GM12872 (cell line): Measurements from ENCODE around the gene DIPK1B.

Experiments used
- CTCF ChIP-seq: IDR thresholded peaks from 3 replicates; pipeline ENCODE4 v1.5.1; 2011; ENCODE audit warnings: low read depth, mild to moderate bottlenecking, low read length, moderate library complexity; ENCODE audit not compliant: insufficient read depth

The DIPK1B gene

GRCh38 chr9:136740971-136741882 is 28.9 kb downstream of the DIPK1B start:
- no peak for TF ChIP-seq CTCF

GRCh38 chr9:136741883-136742571 is 29.7 kb downstream of the DIPK1B start:
- TF ChIP-seq CTCF = no peak

GRCh38 chr9:136742591-136743391 is 30.4 kb downstream of the DIPK1B start, which contains the start of gene LCN10:
Gene LCN10 (minus strand): TSS chr9:136742940. CDS start chr9:136742903, 37 bp downstream.
- no peak for TF ChIP-seq CTCF

- no peak for TF ChIP-seq CTCF
Measured at GRCh38 chr9:136743639-136744211, 31.4 kb downstream of the DIPK1B start.

GRCh38 chr9:136744773-136745172 is 32.4 kb downstream of the DIPK1B start:
- no peak for TF ChIP-seq CTCF

- no peak for TF ChIP-seq CTCF
Measured at GRCh38 chr9:136745389-136746154, 33.2 kb downstream of the DIPK1B start.
